Peyer's patch (tissue), 4 donors: ENCODE measurements around the gene ZG16B.

ENCODE experiments used
- POLR2A ChIP-seq, 2 donors: fragments of 450-650 bp; IDR thresholded peaks; one replicate each; pipeline ENCODE4 v1.5.1; 2017; ENCODE audit warnings: antibody characterized with exemption in 2 of 2, mild to moderate bottlenecking in 2 of 2, moderate library complexity in 2 of 2
- TF ChIP-seq, protein P1 (sequence below), 6 experiments: fragments of 450-650 bp in 4 of 6; fragments of 200-600 bp in 2 of 6; sonication (generic) in 1 of 6; IDR thresholded peaks; one replicate each; pipeline ENCODE4 v1.5.1; 2017 to 2019; ENCODE audit warnings: antibody characterized with exemption in 6 of 6, mild to moderate bottlenecking in 3 of 6, moderate library complexity in 1 of 6

DNA sequence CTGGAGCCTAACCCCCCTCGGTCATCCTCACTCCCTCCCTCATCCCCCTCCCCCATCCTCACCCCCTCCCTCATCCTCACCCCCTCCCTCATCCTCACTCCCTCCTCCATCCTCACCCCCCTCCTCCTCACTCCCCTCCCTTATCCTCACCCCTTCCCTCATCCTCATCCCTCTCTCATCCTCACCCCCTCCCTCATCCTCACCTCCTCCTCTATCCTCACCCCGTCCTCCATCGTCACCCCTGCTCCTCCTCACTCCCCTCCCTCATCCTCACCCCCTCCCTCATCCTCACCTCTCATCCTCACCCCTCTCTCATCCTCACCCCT, 43.3 kb upstream of the ZG16B start:
- TF ChIP-seq, protein P1, sequence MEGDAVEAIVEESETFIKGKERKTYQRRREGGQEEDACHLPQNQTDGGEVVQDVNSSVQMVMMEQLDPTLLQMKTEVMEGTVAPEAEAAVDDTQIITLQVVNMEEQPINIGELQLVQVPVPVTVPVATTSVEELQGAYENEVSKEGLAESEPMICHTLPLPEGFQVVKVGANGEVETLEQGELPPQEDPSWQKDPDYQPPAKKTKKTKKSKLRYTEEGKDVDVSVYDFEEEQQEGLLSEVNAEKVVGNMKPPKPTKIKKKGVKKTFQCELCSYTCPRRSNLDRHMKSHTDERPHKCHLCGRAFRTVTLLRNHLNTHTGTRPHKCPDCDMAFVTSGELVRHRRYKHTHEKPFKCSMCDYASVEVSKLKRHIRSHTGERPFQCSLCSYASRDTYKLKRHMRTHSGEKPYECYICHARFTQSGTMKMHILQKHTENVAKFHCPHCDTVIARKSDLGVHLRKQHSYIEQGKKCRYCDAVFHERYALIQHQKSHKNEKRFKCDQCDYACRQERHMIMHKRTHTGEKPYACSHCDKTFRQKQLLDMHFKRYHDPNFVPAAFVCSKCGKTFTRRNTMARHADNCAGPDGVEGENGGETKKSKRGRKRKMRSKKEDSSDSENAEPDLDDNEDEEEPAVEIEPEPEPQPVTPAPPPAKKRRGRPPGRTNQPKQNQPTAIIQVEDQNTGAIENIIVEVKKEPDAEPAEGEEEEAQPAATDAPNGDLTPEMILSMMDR (IDR thresholded peaks at IDR 0.05): no peak
- TF ChIP-seq POLR2A (IDR thresholded peaks at IDR 0.05): no peak
